NCI-H748 treated with DMSO at 0.1 percent for 48 hours (cell line): Measurements from ENCODE around the gene VPS13D.
"Not testable (repeated sequence)": the region's sequence is repeated elsewhere in the genome, so short reads cannot be mapped to it uniquely, and the experiment has no call there.

Source experiments
- DNase-seq: peaks from one replicate; lab custom pipeline; 2025; lab: John Stamatoyannopoulos, UW

VPS13D gene

DNA sequence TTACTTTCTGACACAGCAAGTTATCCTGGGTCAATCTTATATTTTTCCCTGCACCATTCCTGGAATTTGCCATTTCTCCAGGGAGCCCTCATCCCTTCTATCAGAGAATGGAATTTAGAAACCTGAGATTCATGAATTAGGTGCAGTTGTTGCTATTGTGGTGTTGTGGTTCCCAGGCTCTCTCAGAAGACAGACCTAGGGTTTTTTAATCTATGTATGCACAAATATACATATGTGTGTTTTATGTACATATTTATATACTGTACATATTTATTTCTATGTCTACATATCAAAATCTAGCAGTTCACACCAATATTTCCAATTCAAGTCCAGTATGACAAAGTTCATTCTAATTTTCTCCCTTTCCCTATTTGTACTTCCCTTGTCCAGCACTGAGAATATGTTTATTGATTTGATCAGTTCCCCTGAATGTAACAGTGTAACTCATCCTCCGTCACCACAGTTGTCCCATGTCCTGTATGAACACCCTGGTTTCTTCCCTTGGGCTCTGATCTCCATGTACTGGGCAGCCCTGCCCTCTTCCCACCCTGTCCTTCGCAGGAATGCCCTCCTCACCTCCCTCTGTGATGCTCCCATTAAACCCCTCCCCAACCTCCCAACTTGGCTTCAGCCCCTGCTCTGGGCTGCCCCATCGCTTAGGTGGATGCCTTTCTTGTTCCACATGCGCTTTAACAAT lies 145.5 kb downstream of the VPS13D start:
- DNase-seq = no peak

DNA sequence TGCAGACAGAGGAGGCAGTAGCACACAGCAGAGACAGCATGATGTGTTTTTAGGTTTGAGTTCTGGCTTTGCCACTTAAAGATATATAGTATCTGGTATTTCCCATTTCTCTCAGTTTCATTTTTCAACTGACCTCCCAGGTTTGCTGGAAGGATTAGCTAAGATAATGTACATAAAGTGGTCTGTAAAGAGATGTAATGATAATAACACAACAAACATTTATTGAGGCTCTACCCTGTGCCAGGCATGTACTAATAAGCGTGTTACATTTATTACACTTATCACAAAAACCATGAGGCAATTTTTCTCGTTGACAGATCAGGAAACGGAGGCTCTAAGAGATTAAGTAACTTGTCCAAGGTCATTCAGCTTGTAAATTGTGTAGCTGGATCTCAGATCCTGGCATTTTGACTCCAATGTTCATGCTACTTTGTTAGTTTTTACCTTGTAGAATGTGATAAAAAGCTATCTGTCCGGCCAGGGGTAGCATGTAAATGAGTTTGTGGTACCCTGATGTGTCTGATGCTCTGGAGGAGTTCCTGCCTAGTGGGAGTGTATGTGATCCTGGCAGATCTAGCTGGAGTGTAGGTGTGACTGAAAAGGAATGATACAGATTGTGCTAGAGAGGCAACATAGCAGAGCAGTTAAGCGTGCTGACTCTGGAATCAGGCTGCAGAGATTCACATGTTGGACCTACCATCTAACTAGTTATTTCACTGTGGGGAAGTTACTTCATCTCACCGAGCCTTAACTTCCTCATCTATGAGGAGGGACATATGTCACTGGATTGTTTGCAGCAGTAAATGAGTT lies 146.6 kb downstream of the VPS13D start:
- DNase-seq = no peak

DNA sequence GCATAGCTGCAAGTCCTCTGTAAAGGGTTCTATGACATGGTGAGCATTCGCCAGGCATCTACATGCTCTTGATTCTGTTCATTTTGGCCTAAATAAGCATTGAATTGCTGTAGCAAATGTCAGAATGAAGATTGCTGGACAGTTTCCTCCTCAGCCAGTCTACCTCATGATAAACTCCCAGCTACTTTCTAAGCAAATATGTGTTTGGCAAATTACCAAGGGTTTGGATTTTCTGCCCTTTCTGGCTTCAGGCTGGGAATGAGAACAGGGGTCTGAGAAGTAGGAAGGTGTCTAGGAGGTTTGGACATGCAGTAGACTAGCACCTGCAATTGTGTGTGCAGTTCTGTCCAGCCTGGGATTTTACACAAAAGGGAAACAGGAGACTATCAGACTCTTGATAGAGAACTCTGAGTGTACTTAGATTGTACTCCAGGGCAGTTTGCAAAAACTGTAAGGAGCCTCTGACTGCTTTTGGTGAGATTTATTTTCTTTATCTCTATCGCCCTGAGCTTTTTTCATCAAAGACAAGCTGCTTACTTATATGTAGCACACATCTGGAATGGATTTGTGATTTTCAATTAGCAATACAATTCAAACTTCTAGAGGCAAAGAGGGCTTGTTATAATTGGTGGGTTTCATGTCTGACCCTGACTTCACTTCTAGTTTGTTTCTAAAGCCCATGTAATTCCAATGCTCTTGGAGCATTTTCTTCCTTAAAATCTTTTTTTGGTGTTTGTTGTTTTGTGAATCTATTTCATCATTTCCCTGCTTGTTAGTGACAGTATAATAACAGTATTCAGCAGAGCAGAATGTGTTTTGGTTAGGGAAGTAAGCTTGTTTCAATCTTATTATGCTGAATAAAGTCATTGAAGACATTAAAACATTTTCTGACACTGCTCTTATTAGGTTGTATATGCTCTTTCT lies 150.8 kb downstream of the VPS13D start:
- DNase-seq = no peak

DNA sequence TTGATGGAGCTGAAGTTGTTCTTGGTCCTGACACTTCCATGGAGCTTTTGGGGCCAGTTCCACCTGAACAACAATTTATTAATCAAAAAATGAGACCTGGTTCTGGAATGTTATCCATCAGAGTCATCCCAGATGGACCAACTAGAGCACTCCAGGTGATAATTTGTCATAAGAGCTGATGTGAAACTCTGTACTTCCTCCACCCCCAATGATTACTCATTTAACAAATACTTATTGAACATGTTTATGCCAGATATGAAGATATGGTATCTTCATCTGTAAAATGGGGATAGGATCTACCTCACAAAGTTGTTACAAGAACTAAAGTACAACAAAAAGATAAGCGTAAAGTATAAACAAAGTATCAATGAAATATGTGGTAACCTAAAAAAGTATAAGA lies 153.2 kb downstream of the VPS13D start:
- no peak for DNase-seq

DNA sequence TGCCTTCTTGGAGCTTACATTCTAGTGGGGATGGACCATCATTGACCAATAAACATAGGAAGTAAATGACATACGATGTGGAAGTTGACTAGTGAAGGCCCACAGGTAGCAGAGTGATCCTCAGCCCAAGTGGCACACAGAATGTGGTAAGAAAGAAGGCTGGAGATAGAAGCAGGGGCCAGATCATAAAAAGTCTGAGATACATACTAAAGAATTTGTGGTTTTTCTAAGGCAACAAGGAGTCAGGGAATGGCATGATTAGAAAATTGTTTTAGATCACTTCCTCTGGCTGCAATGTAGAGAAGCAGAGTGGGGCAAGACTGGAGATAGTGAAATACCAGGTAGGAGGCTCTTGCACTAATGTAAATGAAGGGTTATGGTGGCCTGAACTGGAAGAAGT lies 154.0 kb downstream of the VPS13D start:
- no peak for DNase-seq

DNA sequence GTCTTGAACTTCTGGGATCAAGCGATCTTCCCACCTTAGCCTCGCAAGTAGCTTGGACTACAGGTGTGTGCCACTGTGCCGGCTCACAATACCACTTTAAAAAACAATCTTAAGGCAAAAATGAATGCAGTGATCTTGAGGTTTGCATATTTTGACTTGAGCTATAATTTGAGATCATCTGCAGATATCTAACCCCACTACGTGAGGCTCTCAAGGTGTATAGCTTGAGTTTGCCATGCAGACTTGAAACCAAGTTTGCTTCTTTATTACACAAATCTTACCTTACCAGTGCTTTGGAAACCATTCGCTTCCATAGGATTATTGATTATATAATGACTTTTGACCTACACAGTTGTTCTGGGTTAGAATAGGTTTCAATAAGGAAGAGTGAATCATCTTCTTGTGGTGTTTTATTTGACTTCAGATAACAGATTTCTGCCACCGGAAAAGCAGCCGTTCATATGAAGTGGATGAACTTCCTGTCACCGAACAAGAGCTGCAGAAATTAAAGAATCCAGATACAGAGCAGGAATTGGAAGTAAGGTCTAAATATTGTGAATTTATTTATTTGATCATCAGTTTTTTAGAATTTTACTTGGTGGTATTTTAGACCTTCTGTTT lies 155.1 kb downstream of the VPS13D start:
- no peak for DNase-seq

DNA sequence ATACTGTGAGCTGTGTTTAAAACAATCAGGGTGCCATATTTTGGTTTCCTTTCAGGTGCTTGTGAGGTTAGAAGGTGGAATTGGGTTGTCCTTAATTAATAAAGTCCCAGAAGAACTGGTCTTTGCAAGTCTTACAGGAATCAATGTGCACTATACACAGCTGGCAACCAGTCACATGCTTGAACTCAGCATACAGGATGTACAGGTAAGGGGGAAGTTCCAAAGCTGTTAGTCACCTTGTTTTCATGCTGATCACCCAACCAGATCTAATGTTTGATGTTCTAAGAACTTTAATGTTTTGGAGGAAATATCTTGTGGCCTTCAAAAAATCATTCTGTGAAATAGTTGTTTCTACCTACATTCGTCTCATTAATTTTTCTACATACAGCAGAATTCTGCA lies 156.3 kb downstream of the VPS13D start:
- DNase-seq = no peak

DNA sequence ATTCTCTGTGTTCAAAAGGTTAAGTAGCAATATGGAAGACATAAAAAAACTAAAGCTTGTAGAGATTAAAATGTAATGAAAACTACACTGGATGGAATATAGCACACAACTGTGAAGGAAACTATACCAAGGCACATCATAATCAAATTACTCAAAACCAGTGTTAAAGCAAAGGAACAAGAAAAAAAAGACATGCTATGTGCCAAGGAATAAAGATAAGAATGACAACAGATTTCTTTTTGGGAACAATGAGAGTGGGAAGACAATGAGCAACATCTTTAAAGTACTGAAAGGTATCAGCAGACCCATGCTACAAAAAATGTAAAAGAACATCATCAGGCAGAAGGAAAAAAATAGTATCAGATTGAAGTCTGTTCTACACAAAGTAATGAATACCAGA lies 157.8 kb downstream of the VPS13D start:
- DNase-seq = no peak

DNA sequence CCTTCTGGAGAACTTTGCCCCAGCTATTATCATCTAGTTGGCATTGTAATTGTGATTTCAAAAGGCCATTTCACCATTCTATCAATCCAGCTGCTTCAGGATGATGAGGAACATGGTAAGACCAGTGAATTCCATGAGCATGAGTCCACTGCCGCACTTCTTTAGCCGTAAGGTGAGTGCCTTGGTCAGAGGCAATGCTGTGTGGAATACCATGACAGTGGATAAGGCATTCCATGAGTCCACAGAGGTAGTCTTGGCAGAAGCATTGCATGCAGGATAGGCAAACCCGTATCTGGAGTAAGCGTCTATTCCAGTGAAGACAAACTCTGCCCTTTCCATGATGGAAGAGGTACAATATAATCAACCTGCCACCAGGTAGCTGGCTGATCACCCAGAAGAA lies 160.5 kb downstream of the VPS13D start:
- not testable (repeated sequence) for DNase-seq

DNA sequence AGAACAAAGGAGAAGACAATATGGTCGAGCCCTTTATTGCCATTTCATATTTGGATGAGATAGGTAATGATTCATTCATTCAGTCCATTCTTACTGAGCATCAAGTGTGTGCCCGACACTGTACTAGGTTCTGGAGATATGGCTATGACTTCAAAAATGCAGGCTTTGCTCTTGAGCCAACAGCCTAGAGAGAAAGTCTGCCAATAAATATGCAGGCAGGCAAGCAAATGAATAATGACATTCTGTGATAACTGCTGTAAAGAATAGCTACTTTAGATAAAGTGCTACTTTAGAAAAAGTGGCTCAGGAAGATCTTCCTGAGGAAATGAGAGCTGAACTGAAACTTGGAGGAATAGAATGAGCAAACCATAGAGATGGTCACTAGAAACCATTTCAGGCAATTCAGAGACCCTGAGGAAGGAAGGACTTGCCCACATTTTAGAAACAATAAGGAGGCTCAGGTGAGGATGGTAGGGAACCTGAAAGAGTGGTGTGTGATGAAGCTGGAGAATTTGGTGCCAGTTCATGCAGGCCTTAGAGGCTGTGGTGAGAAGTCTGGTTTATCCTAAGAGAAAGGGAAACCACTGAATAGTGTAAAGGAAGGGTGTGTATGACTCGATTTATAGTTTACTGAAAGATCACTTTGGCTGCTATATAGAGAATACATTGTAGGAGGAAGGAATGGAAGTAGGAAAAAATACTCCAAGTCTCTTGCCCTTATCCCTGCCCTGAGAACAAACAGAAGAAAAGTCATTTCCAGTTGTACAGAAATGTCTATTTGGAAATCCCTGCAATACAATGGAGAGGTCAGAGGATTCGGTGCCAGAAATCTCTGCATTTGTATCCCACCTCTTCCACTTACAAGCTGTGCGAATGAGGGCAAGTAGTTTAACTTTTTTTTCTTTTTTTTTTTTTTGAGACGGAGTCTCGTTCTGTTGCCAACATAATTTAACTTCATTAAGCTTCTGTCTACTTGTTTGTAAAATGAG lies 167.9 kb downstream of the VPS13D start:
- no peak for DNase-seq

DNA sequence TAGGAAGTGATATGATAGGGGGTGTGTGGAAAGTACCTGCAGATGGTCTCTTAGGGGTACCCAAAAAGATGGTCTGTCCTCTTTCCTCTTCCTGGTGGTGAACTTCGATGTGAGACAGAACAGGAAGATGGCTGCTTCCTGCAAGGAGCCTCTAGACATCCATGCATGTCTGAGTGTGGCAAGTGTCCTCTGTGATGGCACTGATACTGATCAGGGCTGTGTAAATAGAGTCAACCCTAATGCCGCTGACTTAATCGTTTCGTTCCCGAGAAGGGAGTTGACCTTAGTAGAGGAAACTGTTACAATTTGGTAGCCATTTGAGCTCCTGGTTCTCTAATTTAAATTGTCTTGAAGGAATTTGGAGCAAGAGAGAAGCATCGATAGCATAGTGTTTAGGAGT lies 168.6 kb downstream of the VPS13D start:
- no peak for DNase-seq

DNA sequence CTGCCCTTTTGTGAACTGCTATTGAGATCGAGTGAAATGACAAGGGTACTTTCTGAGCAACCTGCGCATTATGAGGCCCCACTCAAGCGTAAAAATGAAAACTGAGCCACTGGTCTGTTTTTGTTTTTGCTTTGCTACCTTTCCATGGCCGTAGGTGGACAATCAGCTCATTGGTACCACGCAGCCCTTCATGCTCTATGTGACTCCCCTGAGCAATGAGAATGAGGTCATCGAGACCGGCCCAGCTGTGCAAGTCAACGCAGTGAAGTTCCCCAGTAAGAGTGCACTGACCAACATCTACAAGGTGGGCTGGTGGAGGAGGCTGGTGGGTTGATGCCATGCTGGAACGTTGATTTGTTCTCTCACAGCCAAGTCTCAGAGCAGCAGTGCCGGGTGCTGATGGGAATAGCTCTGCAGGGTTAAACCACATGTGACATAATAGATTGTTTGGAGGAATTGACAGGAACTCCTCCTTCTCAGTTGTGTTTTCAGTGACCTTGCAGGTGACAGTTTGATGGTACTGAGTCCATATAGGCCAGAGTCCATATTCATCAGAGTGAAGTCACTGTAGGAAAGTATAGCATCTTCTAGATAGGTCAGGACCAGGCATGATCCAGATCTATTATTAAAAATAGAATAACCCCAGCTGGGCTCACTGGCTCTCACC lies 170.3 kb downstream of the VPS13D start:
- DNase-seq = no peak

DNA sequence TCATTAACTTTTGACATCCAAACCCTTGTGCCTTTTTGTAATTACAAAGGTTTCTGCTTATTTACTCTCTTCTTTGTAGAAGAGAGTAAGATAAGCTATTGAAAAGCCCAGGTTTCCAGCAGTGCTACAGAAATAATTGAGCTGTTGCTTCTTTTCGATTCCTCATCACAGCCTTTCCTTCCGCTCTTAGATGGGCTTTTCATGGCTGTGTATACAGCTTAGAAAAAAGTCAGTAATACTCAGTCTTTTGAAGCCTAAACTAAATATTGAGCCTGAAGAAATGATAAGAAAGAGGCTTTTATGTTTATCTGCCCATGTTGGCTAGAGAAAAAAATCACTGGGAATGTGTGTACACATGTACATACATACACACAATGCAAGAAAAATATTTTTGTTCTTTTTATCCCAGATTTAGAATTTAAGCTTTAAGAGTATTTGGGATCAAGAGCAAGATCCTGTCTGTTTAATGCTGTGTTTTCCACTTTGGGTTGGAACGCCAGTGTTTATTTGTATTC lies 172.4 kb downstream of the VPS13D start:
- DNase-seq = no peak

DNA sequence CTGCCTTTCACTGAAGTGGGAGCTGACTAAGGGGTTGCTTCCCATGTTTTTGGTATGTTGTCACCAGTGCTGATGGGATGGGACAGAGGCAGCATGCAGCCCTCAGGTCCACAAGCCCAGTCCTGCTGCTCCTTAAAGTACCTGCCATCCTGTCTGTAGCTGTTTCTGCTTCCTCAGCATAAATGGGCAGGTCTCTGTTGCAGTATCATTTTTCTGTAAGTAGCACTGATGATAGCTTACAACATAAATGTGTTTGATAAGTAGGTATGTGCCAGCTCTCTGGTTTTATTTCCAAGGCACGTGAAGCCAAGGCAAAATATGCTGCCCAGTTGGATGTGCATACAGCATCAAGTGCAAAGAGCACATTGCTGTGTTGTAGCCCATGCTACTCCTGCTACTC lies 173.0 kb downstream of the VPS13D start:
- DNase-seq = no peak

DNA sequence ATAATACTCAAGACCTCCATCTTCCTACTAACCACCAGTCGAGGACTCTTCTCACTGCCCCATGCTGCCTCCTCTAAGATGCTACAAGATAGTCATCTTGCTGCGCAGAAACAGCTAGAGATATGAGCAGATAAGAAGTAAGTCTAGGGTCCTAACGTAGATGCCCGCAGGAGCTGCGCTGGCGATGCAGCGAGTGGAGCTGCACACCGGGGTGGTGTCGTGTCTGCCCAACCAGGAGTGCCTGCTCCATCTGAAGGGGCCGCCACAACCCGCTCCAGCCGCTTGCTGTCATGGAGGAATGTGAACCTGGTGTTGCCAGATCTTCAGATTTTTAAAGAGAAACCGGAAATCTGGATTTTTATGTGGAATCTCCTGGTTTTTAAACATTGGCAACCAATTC lies 175.1 kb downstream of the VPS13D start:
- DNase-seq = no peak

DNA sequence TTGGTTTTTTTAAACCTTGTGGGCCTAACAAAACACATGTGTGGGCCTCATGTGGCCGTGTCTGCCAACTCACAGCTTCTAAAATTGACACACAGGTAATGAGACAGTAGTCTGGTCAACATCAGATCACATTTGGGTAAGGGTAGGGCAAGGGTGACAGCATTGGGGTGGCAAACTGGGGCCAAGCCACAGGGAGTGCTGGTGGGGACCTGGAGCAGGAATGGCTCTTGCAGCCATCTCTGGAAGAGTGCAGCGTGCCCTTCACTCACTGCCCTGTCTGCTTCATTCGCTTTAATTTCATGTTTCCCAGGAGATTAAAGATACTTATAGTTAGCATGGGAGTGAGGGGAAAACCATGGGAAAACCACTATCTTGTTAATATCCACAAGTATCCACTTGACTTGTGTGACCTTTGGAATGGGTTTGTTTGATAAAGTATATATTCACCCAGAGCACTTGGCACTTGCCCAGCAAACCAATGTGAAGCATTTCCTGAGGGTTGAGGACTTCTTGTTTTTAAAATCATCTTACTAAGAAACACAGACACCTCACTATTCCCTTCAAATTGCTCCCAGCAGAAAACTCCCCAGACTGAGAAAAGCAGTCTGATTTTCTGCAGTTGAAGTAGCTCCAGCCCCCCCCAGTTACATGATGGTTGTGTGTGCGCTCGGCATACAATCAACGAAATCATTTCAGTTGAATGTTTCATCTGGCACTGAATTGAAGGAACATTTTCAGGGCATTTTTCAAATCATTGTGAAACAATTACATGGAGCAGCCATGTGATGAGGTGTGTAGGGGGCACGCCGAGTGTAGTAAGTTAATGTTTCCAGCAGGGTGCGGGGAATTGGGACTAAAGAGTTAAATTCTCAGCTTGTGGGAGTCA lies 175.7 kb downstream of the VPS13D start:
- no peak for DNase-seq

DNA sequence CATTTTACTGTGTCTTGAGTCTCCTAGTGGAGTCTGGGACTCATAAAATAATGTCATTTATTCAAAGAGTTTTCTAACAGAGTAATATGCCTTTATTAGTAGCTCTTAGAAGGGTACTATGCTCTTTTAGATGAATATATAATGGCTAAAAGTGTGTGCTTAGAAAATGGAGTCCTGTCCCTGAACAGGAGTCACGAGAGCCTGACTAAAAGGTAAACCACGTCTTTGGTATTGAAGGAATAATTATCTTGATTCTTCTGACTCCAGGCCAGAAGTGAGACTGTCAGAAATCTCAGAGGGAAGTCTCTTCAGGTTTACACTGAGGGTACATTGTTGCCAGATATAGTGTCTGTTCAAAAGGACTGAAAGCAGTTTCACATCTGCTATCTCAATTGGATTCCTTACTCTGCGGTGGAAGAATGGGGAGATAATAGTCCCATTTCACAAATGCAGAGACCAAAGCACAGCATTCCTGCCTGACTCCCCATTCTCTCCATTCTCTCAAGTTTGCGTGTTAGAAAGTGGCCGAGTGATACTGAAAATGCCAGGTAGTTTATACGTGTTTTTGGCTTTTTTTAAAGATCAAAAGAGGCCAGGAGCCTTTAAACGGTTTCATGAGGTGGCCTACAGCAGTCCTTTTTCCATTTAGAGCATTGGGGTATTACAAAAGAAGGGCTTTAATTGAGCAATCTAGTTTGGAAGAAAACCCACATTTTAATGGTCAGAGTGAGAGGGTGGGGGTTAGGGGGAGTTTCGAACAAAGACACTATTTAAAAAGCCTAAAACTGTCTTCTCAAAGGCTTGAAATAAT lies 176.6 kb downstream of the VPS13D start:
- no peak for DNase-seq
